OCI-LY3 (cell line): Measurements from ENCODE around the gene STARD13.

Source experiments
- H2AFZ ChIP-seq: fragments of 200-600, 300-600 bp; shearing (Covaris generic); 2 replicates; pipeline ENCODE4 v1.6.0; 2014; ENCODE audit warnings: antibody characterized with exemption, low read depth, low read length
- H3K27ac ChIP-seq: fragments of 200-600, 300-600 bp; sonication (generic); 2 replicates; pipeline ENCODE4 v1.5.1; 2014; ENCODE audit warnings: mild to moderate bottlenecking, low read length, moderate library complexity, mixed read lengths
- H3K27me3 ChIP-seq: fragments of 200-600, 300-600 bp; sonication (generic); 2 replicates; pipeline ENCODE4 v1.6.1; 2014; ENCODE audit warnings: low read depth, low read length, mixed read lengths
- H3K36me3 ChIP-seq: fragments of 200-600, 300-600 bp; sonication (generic); replicated peaks from 2 replicates; pipeline ENCODE3; 2014; ENCODE audit warnings: low read depth, low read length, mixed read lengths
- H3K4me1 ChIP-seq: fragments of 300-600, 200-600 bp; sonication (generic); 2 replicates; pipeline ENCODE4 v1.6.1; 2014; ENCODE audit warnings: low read length, mixed read lengths
- H3K4me2 ChIP-seq: fragments of 200-600, 300-600 bp; sonication (generic); 2 replicates; pipeline ENCODE4 v1.6.1; 2014; ENCODE audit warnings: low read length, mixed read lengths
- H3K4me3 ChIP-seq: fragments of 300-600, 200-600 bp; sonication (generic); 2 replicates; pipeline ENCODE4 v1.5.1; 2014; ENCODE audit warnings: antibody characterized with exemption, mild to moderate bottlenecking, low read length, moderate library complexity
- H3K79me2 ChIP-seq: fragments of 300-600, 200-600 bp; shearing (Covaris generic); 2 replicates; pipeline ENCODE4 v1.6.1; 2014; ENCODE audit warnings: mild to moderate bottlenecking, low read length, mixed read lengths
- H3K9ac ChIP-seq: fragments of 300-600, 200-600 bp; shearing (Covaris generic); 2 replicates; pipeline ENCODE4 v1.6.0; 2014; ENCODE audit warnings: mild to moderate bottlenecking, low read length, moderate library complexity
- H3K9me3 ChIP-seq: fragments of 200-600, 300-600 bp; shearing (Covaris generic); 2 replicates; pipeline ENCODE4 v1.6.1; 2014; ENCODE audit warnings: low read length, mixed read lengths; ENCODE audit not compliant: insufficient read depth
- H4K20me1 ChIP-seq: fragments of 200-600, 300-600 bp; sonication (generic); 2 replicates; pipeline ENCODE4 v1.6.1; 2016; ENCODE audit warnings: low read length, mixed read lengths; ENCODE audit not compliant: insufficient read depth
- CTCF ChIP-seq: fragments of 200-600, 300-600 bp; sonication (generic); IDR thresholded peaks from 2 replicates; pipeline ENCODE4 v1.5.1; 2014; ENCODE audit warnings: antibody characterized with exemption, low read length, low read depth
- EZH2phosphoT487 ChIP-seq: fragments of 200-600 bp; shearing (Covaris generic); IDR thresholded peaks from 2 replicates; pipeline ENCODE4 v1.6.1; 2018; ENCODE audit warnings: antibody characterized with exemption, mixed run types, low read depth

Gene STARD13

GRCh38 chr13:33271759-33272158, 13.8 kb downstream of the STARD13 start:
- Histone ChIP-seq H3K27ac (no peak overlapping the region), H3K36me3 (no peaks in the 10 kb centered on the region), H3K4me3 (no peak overlapping the region), H3K9ac (no peak overlapping the region), H3K79me2 (no peaks in the 10 kb centered on the region), H4K20me1 (no peaks in the 10 kb centered on the region), H3K4me2 (no peak overlapping the region), H3K9me3 (no peaks in the 10 kb centered on the region), H3K27me3 (0 out of 2 replicates have a peak, but pooled peaks cover 2% of the 10 kb centered on the region), H2AFZ (no peak overlapping the region), H3K4me1 (no peaks in the 10 kb centered on the region)
- TF ChIP-seq EZH2phosphoT487 (no peak), CTCF (no peak)

GRCh38 chr13:33270895-33271538, 14.5 kb downstream of the STARD13 start:
- H2AFZ ChIP-seq = no peak overlapping the region
- no peak overlapping the region for H3K4me3 ChIP-seq
- H3K4me2 ChIP-seq = no peak overlapping the region
- H3K9me3 ChIP-seq = no peaks in the 10 kb centered on the region
- no peak for TF ChIP-seq EZH2phosphoT487
- no peak for TF ChIP-seq CTCF
- no peaks in the 10 kb centered on the region for H3K79me2 ChIP-seq
- no peaks in the 10 kb centered on the region for H3K36me3 ChIP-seq
- no peaks in the 10 kb centered on the region for H3K4me1 ChIP-seq
- no peak overlapping the region for H3K9ac ChIP-seq
- H3K27ac ChIP-seq = no peak overlapping the region
- H3K27me3 ChIP-seq = 0 out of 2 replicates have a peak, but pooled peaks cover 2% of the 10 kb centered on the region
- no peaks in the 10 kb centered on the region for H4K20me1 ChIP-seq

- H3K27me3 ChIP-seq = no peaks in the 10 kb centered on the region
- TF ChIP-seq CTCF (no peak), EZH2phosphoT487 (no peak)
- no peak overlapping the region for H2AFZ ChIP-seq
- H3K9me3 ChIP-seq = no peaks in the 10 kb centered on the region
- no peak overlapping the region for H3K4me2 ChIP-seq
- no peaks in the 10 kb centered on the region for H4K20me1 ChIP-seq
- H3K36me3 ChIP-seq = no peaks in the 10 kb centered on the region
- no peaks in the 10 kb centered on the region for H3K79me2 ChIP-seq
- no peak overlapping the region for H3K4me3 ChIP-seq
- no peak overlapping the region for H3K9ac ChIP-seq
- no peak overlapping the region for H3K27ac ChIP-seq
- no peaks in the 10 kb centered on the region for H3K4me1 ChIP-seq
Measured at GRCh38 chr13:33265607-33266006, 19.9 kb downstream of the STARD13 start.

GRCh38 chr13:33265133-33265532, 20.4 kb downstream of the STARD13 start:
- Histone ChIP-seq H3K9ac (no peak overlapping the region), H3K27me3 (no peaks in the 10 kb centered on the region), H3K27ac (no peak overlapping the region), H3K4me1 (no peaks in the 10 kb centered on the region), H3K9me3 (no peaks in the 10 kb centered on the region), H2AFZ (no peak overlapping the region), H3K79me2 (no peaks in the 10 kb centered on the region), H3K36me3 (no peaks in the 10 kb centered on the region), H3K4me2 (no peak overlapping the region), H4K20me1 (no peaks in the 10 kb centered on the region), H3K4me3 (no peak overlapping the region)
- no peak for TF ChIP-seq EZH2phosphoT487
- no peak for TF ChIP-seq CTCF
